VCaP (cell line): ENCODE measurements around the gene BLOC1S4.

Source experiments
- H3K27ac ChIP-seq: fragments of 450-650 bp; 2 replicates; pipeline ENCODE4 v1.5.1; 2017
- CTCF ChIP-seq: fragments of 450-650 bp; conservative IDR thresholded peaks from 2 replicates; pipeline ENCODE4 v1.5.1; 2017; ENCODE audit warnings: mild to moderate bottlenecking, moderate library complexity

BLOC1S4 gene

GRCh38 chr4:6676722-6677558, 39.0 kb upstream of the BLOC1S4 start:
- H3K27ac ChIP-seq = peak overlapping the region; percentile 93; the same call in 1 of the 2 replicates
- no peak for TF ChIP-seq CTCF

GRCh38 chr4:6680372-6681034, 35.5 kb upstream of the BLOC1S4 start:
- no peak overlapping the region for H3K27ac ChIP-seq
- no peak for TF ChIP-seq CTCF

GRCh38 chr4:6681191-6681590, 34.8 kb upstream of the BLOC1S4 start:
- peak; percentile 60 for TF ChIP-seq CTCF
- H3K27ac ChIP-seq = no peak overlapping the region

GRCh38 chr4:6682862-6683590, 32.9 kb upstream of the BLOC1S4 start:
- no peak overlapping the region for H3K27ac ChIP-seq
- no peak for TF ChIP-seq CTCF

GRCh38 chr4:6684656-6685055, 31.3 kb upstream of the BLOC1S4 start:
- H3K27ac ChIP-seq = no peak overlapping the region
- TF ChIP-seq CTCF = no peak

GRCh38 chr4:6686104-6686787, 29.7 kb upstream of the BLOC1S4 start:
- no peak for TF ChIP-seq CTCF
- H3K27ac ChIP-seq = no peak overlapping the region; the same call in 1 of the 2 replicates
